ENCODE measurements around the gene AREL1.

The AREL1 gene

DNA sequence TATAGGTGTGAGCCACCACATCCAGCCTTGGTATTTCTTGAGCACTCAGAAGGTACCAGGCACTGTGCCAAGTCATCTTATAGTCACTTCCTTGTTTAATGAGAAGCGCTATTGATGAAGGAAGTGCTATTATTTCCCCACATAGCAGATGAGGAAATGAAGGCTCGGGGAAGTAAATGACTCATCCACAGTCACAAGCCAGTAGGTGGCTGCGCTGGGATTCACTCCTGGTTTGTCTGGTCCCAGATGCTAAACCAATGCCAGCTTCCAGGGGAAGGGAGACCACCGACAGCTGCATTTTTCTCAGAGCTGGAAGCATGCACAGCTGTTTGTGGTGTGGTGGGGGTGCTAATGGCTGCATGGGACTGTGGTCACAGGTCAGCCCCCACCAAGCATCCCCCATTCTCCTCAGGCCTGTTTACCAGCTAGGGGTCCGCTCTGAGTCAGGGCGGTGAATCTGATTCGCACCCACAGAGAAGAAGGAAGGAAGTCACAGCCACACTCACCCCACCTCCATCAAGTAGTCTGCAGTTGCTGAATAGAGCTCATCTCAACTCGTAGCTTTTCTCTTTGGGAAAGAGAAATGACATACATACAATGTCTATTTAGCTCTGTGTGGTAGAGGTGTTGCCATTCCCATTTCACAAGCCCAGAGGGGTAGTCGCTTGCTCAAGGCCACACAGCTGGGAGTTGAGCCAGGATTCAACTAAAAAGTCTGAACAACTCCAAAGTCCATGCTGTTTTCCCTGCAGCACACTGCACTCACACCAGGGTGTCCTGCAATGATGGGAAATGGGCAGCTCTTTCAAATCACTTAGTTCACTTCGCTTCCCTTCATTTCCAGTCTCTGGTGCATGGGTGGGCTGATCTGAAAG, 94.6 kb downstream of the AREL1 start:
- peak; percentile 58 for DNase-seq
- in situ Hi-C loops (cut with MboI; ENCODE audit: low pct_unique_long_range_greater_than_20kb, low sequenced_read_pairs), result loop anchor here (25.0 kb wide), 1 partner anchor 469 kb away; no protein-coding TSS in a partner anchor

- DNase-seq, result no peak
- in situ Hi-C loops (cut with MboI; ENCODE audit: low pct_unique_long_range_greater_than_20kb, low sequenced_read_pairs), result loop anchor here (25.0 kb wide), 1 partner anchor 470 kb away; no protein-coding TSS in a partner anchor
Measured at GRCh38 chr14:74616996-74617700, 95.7 kb downstream of the AREL1 start.

DNA sequence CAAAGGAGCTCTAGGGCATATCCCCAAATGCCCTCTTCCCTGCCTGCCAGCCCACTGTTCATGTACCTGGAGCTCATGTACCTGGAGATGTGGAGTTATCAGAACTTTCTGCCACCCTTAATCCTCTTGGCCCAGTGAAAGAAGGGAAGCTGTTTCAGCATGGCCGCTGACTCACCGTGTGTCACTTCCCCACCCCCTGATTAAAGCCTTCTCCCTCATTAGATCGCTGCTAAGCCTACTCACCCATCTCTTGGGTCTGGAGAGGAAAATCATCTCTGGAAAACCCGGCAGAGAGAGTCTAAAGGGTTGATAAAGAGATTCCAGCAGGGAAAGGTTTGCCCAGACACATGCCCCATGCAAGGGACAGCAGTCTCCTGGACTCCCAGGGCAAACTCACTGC, 96.4 kb downstream of the AREL1 start:
- DNase-seq, result no peak
- in situ Hi-C loops (cut with MboI; ENCODE audit: low pct_unique_long_range_greater_than_20kb, low sequenced_read_pairs), result loop anchor here (25.0 kb wide), 1 partner anchor 471 kb away; no protein-coding TSS in a partner anchor

GRCh38 chr14:74615735-74616134, 97.1 kb downstream of the AREL1 start:
- in situ Hi-C loops (cut with MboI; ENCODE audit: low pct_unique_long_range_greater_than_20kb, low sequenced_read_pairs), result loop anchor here (25.0 kb wide), 1 partner anchor 472 kb away; no protein-coding TSS in a partner anchor
- no peak for DNase-seq

GRCh38 chr14:74614508-74615495, 98.1 kb downstream of the AREL1 start:
- DNase-seq, result no peak
- in situ Hi-C loops (cut with MboI; ENCODE audit: low pct_unique_long_range_greater_than_20kb, low sequenced_read_pairs), result loop anchor here (25.0 kb wide), 1 partner anchor 472 kb away; no protein-coding TSS in a partner anchor

GRCh38 chr14:74613211-74613914, 99.5 kb downstream of the AREL1 start:
- in situ Hi-C loops (cut with MboI; ENCODE audit: low pct_unique_long_range_greater_than_20kb, low sequenced_read_pairs), result loop anchor here (25.0 kb wide), 1 partner anchor 474 kb away; no protein-coding TSS in a partner anchor

GRCh38 chr14:74612350-74613021, 100.4 kb downstream of the AREL1 start:
- in situ Hi-C loops (cut with MboI; ENCODE audit: low pct_unique_long_range_greater_than_20kb, low sequenced_read_pairs), result loop anchor here (25.0 kb wide), 1 partner anchor 475 kb away; no protein-coding TSS in a partner anchor
- DNase-seq, result peak; percentile 81

More at GRCh38 chr14:74613211-74613914, 99.5 kb downstream of the AREL1 start:
- DNase-seq, result no peak

GRCh38 chr14:74611650-74612349, 101.1 kb downstream of the AREL1 start, which contains the start of gene LTBP2:
Gene LTBP2, minus strand, starts transcription at chr14:74612237. Its CDS starts 293 bp downstream, at chr14:74611944.
- no peak for DNase-seq
- in situ Hi-C loops (cut with MboI; ENCODE audit: low pct_unique_long_range_greater_than_20kb, low sequenced_read_pairs), result loop anchor here (25.0 kb wide), 1 partner anchor 476 kb away; no protein-coding TSS in a partner anchor

Data from KBM-7 (cell line).